IMR-90 (cell line): Measurements from ENCODE around the gene PTPRN2. TPM values are rescaled to one million over a fixed set of nuclear protein-coding genes. Genes with fewer than 3 reads are reported as not detected.

Experiments
- ATAC-seq: fragments of 200-7000 bp; cut with Tn5 transposase; 2 replicates; pipeline ENCODE4 v1.9.1; 2020; ENCODE audit warnings: low read depth, mild to moderate bottlenecking, moderate library complexity
- BruUV-seq: library from RNA; stranded (reverse); fragments of 400-500 nt; replicated peaks from 2 replicates; lab custom pipeline; 2021; lab: Mats Ljungman, UMichigan
- CTCF ChIA-PET: fragments of 300-600 bp; formaldehyde crosslinking; extraction: SDS; loops from one replicate; lab custom pipeline; 2021; ENCODE audit warnings: antibody characterized with exemption; lab: Yijun Ruan, JAX
- POLR2A ChIA-PET: fragments of 300-600 bp; sonication (Branson Sonifier 250); formaldehyde crosslinking; loops from one replicate; lab custom pipeline; 2022; ENCODE audit warnings: antibody characterized with exemption; ENCODE audit not compliant: unreplicated experiment; lab: Charles Lee
- DNase-seq: peaks from one replicate; pipeline ENCODE4 v3.0.0; 2013
- H2AFZ ChIP-seq: replicated peaks from 2 replicates; pipeline ENCODE3; 2013; ENCODE audit warnings: low read length, mild to moderate bottlenecking; ENCODE audit not compliant: poor library complexity
- H2AK5ac ChIP-seq: 2 replicates; pipeline ENCODE4 v1.6.1; 2013; ENCODE audit warnings: low read depth, low read length, inconsistent platforms
- H2AK9ac ChIP-seq: replicated peaks from 2 replicates; pipeline ENCODE3; 2013; ENCODE audit warnings: mild to moderate bottlenecking, low read depth, low read length, moderate library complexity; ENCODE audit not compliant: poor library complexity
- H2BK120ac ChIP-seq: 2 replicates; pipeline ENCODE4 v1.6.1; 2013; ENCODE audit warnings: low read depth, low read length, inconsistent platforms
- H2BK15ac ChIP-seq: 3 replicates; pipeline ENCODE4 v1.6.1; 2013; ENCODE audit warnings: low read depth, low read length, inconsistent platforms
- H2BK20ac ChIP-seq: 2 replicates; pipeline ENCODE4 v1.6.1; 2013; ENCODE audit warnings: low read depth, mild to moderate bottlenecking, inconsistent platforms, low read length, moderate library complexity
- H2BK5ac ChIP-seq: 2 replicates; pipeline ENCODE4 v1.6.1; 2013; ENCODE audit warnings: mild to moderate bottlenecking, low read depth, low read length, inconsistent platforms; ENCODE audit not compliant: poor library complexity, severe bottlenecking
- H3K14ac ChIP-seq: replicated peaks from 2 replicates; pipeline ENCODE4 v1.6.1; 2013; ENCODE audit warnings: low read depth, low read length, inconsistent platforms
- H3K18ac ChIP-seq: 2 replicates; pipeline ENCODE4 v1.6.1; 2013; ENCODE audit warnings: low read depth, low read length, control low read depth
- H3K23ac ChIP-seq: 2 replicates; pipeline ENCODE4 v1.6.1; 2013; ENCODE audit warnings: low read depth, low read length, inconsistent platforms
- H3K27ac ChIP-seq: 2 replicates; pipeline ENCODE4 v1.5.1; 2013; ENCODE audit warnings: mild to moderate bottlenecking, control low read depth, low read length; ENCODE audit not compliant: insufficient read depth
- H3K27me3 ChIP-seq: 2 replicates; pipeline ENCODE4 v1.6.1; 2013; ENCODE audit warnings: low read length; ENCODE audit not compliant: control insufficient read depth, insufficient read depth
- H3K36me3 ChIP-seq: 2 replicates; pipeline ENCODE4 v1.6.1; 2013; ENCODE audit warnings: low read length, mixed read lengths; ENCODE audit not compliant: control insufficient read depth, insufficient read depth
- H3K4ac ChIP-seq: 2 replicates; pipeline ENCODE4 v1.6.1; 2013; ENCODE audit warnings: low read depth, low read length, inconsistent platforms
- H3K4me1 ChIP-seq: 2 replicates; pipeline ENCODE4 v1.6.1; 2013; ENCODE audit warnings: low read length, mixed read lengths; ENCODE audit not compliant: control insufficient read depth, insufficient read depth
- H3K4me2 ChIP-seq: 2 replicates; pipeline ENCODE4 v1.6.1; 2013; ENCODE audit warnings: low read depth, mild to moderate bottlenecking, control low read depth, low read length, moderate library complexity
- H3K4me3 ChIP-seq: 2 replicates; pipeline ENCODE4 v1.5.1; 2013; ENCODE audit warnings: low read depth, mild to moderate bottlenecking, control low read depth, low read length, moderate library complexity; ENCODE audit not compliant: insufficient read depth
- H3K56ac ChIP-seq: 2 replicates; pipeline ENCODE4 v1.6.1; 2013; ENCODE audit warnings: low read length, inconsistent platforms; ENCODE audit not compliant: insufficient read depth; ENCODE audit errors: extremely low read depth
- H3K79me1 ChIP-seq, 2 experiments: 2 replicates each; pipeline ENCODE4 v1.6.1; 2013; ENCODE audit warnings: low read length in 2 of 2, inconsistent platforms in 1 of 2, low read depth in 1 of 2
- H3K9ac ChIP-seq: 2 replicates; pipeline ENCODE4 v1.6.1; 2013; ENCODE audit warnings: low read depth, low read length, control low read depth
- H3K9me1 ChIP-seq: 2 replicates; pipeline ENCODE4 v1.6.1; 2013; ENCODE audit warnings: low read length, inconsistent platforms; ENCODE audit not compliant: insufficient read depth
- H3K9me3 ChIP-seq: 2 replicates; pipeline ENCODE4 v1.6.1; 2013; ENCODE audit warnings: low read length; ENCODE audit not compliant: control insufficient read depth, insufficient read depth
- H4K20me1 ChIP-seq: 2 replicates; pipeline ENCODE4 v1.6.1; 2013; ENCODE audit warnings: low read length, inconsistent platforms; ENCODE audit not compliant: insufficient read depth
- H4K5ac ChIP-seq: 2 replicates; pipeline ENCODE4 v1.6.1; 2013; ENCODE audit warnings: mild to moderate bottlenecking, low read depth, low read length, control low read depth
- H4K8ac ChIP-seq, 2 experiments: 2 replicates each; pipeline ENCODE4 v1.6.1; 2013; ENCODE audit warnings: low read depth in 2 of 2, low read length in 2 of 2, control low read depth in 1 of 2, inconsistent platforms in 1 of 2
- H4K91ac ChIP-seq: 2 replicates; pipeline ENCODE4 v1.6.1; 2013; ENCODE audit warnings: low read depth, low read length, inconsistent platforms; ENCODE audit not compliant: insufficient read depth
- CEBPB ChIP-seq: IDR thresholded peaks from 2 replicates; pipeline ENCODE4 v1.6.1; 2012; ENCODE audit warnings: low read depth, low read length, improper control_type of control experiment
- CHD1 ChIP-seq: IDR thresholded peaks from 2 replicates; pipeline ENCODE4 v1.6.1; 2012; ENCODE audit warnings: low read depth, low read length, improper control_type of control experiment
- CTCF ChIP-seq: conservative IDR thresholded peaks from 2 replicates; pipeline ENCODE4 v1.5.1; 2012; ENCODE audit warnings: mild to moderate bottlenecking, low read depth, low read length, improper control_type of control experiment
- FOS ChIP-seq: fragments of 150-350 bp; IDR thresholded peaks from 2 replicates; pipeline ENCODE4 v1.6.1; 2016; ENCODE audit warnings: low read depth, low read length
- MAZ ChIP-seq: IDR thresholded peaks from 2 replicates; pipeline ENCODE4 v1.6.1; 2012; ENCODE audit warnings: low read depth, mild to moderate bottlenecking, low read length, improper control_type of control experiment, moderate library complexity, borderline replicate concordance
- NFE2L2 ChIP-seq: fragments of 150-350 bp; IDR thresholded peaks from 2 replicates; pipeline ENCODE4 v1.6.1; 2016; ENCODE audit warnings: low read depth, mild to moderate bottlenecking, low read length
- POLR2A ChIP-seq: IDR thresholded peaks from 2 replicates; pipeline ENCODE4 v1.6.1; 2012; ENCODE audit warnings: mild to moderate bottlenecking, low read depth, low read length
- RAD21 ChIP-seq: IDR thresholded peaks from 2 replicates; pipeline ENCODE4 v1.6.1; 2012; ENCODE audit warnings: low read length, improper control_type of control experiment
- RCOR1 ChIP-seq: IDR thresholded peaks from 2 replicates; pipeline ENCODE4 v1.6.1; 2012; ENCODE audit warnings: mild to moderate bottlenecking, low read length, improper control_type of control experiment; ENCODE audit not compliant: insufficient replicate concordance
- RFX5 ChIP-seq: IDR thresholded peaks from 2 replicates; pipeline ENCODE4 v1.8.0; 2012; ENCODE audit warnings: low read depth, mild to moderate bottlenecking, low read length, moderate library complexity
- WGBS, 2 experiments: methylation state at CpG; one replicate each; pipeline versions ENCODE4 v1.1.5 to v1.1.7; 2013; ENCODE audit warnings: missing lambda C conversion rate in 2 of 2; ENCODE audit not compliant: insufficient read length in 1 of 2; ENCODE audit errors: extremely low coverage in 2 of 2; 5-methylcytosine and 5-hydroxymethylcytosine counted together
- dilution Hi-C: fragments of 300-500 bp; cut with HindIII; formaldehyde crosslinking; loops from one replicate; pipeline ENCODE4 v1.14.3; 2018; ENCODE audit warnings: low sequenced_read_pairs; ENCODE audit not compliant: unreplicated experiment
- in situ Hi-C: fragments of 300-500 bp; cut with MboI; formaldehyde crosslinking; loops from 3 replicates; pipeline ENCODE4 v1.14.3; 2019; ENCODE audit warnings: low sequenced_read_pairs, inconsistent platforms, mixed read lengths
- intact Hi-C: fragments of 100-400 bp; cut with micrococcal nuclease; formaldehyde crosslinking; loops from 2 replicates; pipeline ENCODE4 v1.10.0; 2022
- polyA plus RNA-seq, 3 experiments: library from polyadenylated mRNA; depleted of rRNA; stranded (reverse); fragments of >200 nt; gene quantifications; 2 replicates each; pipeline ENCODE4 v1.2.3, GENCODE V29; 2012; ENCODE audit warnings: low replicate concordance in 1 of 3
- total RNA-seq: library from RNA; depleted of rRNA; stranded (reverse); fragments of >200 nt; gene quantifications from 2 replicates; pipeline ENCODE4 v1.2.3, GENCODE V29; 2012

Gene PTPRN2
- total and polyA plus RNA-seq, 2 of the 4 experiments (the other 2 are of a cell fraction) = 0.03 TPM; not detected in 1

GRCh38 chr7:158365267-158365666 lies 222.4 kb downstream of the PTPRN2 start:
- POLR2A ChIA-PET = no interaction called here
- Histone ChIP-seq H3K9me3 (peaks cover 52% of the 10 kb centered on the region), H2BK20ac (no peak overlapping the region), H2AFZ (no peak overlapping the region), H2AK5ac (no peak overlapping the region), H3K4ac (no peak overlapping the region), H2BK15ac (no peak overlapping the region), H4K5ac (no peak overlapping the region), H3K4me3 (no peak overlapping the region), H2BK5ac (no peak overlapping the region), H4K91ac (no peak overlapping the region), H3K56ac (no peak overlapping the region), H3K36me3 (no peaks in the 10 kb centered on the region), H3K4me1 (no peaks in the 10 kb centered on the region), H3K18ac (no peak overlapping the region), H3K14ac (no peak overlapping the region), H3K9ac (no peak overlapping the region), H2AK9ac (no peak overlapping the region), H3K23ac (no peak overlapping the region), H3K9me1 (no peaks in the 10 kb centered on the region), H3K27me3 (no peaks in the 10 kb centered on the region), H4K8ac (no peak overlapping the region), H4K20me1 (no peaks in the 10 kb centered on the region), H2BK120ac (no peak overlapping the region), H3K27ac (no peak overlapping the region), H3K4me2 (no peak overlapping the region), H3K79me1 (no peaks in the 10 kb centered on the region)
- no peak for TF ChIP-seq RCOR1
- no peak for TF ChIP-seq RFX5
- no peak for TF ChIP-seq POLR2A
- TF ChIP-seq MAZ = no peak
- TF ChIP-seq CHD1 = no peak
- no peak for TF ChIP-seq NFE2L2
- TF ChIP-seq CEBPB = no peak
- TF ChIP-seq FOS = no peak
- no peak for TF ChIP-seq CTCF
- TF ChIP-seq RAD21 = no peak
- CTCF ChIA-PET = no interaction called here
- in situ Hi-C loops = no loop called here
- DNase-seq (no peak), ATAC-seq (no peak)
- dilution Hi-C loops = no loop called here
- intact Hi-C loops = no loop called here
- 57% methylated on average over 6 of the region's 14 CpGs; no CpG with 5 or more reads in 1 of the 2 experiments for WGBS, 2 experiments
- no TSS peak for BruUV-seq
